Panc1 (cell line): ENCODE results near the gene FSTL4. TPM values are rescaled to one million over a fixed set of nuclear protein-coding genes. Genes with fewer than 3 reads are reported as not detected.

Experiments
- ATAC-seq: fragments of 200-7000 bp; cut with Tn5 transposase; 2 replicates; pipeline ENCODE4 v1.9.1; 2020; ENCODE audit warnings: mild to moderate bottlenecking, moderate library complexity
- BruUV-seq: library from RNA; stranded (reverse); fragments of 400-500 nt; replicated peaks from 2 replicates; lab custom pipeline; 2021; lab: Mats Ljungman, UMichigan
- CTCF ChIA-PET: fragments of 300-600 bp; sonication (Branson Sonifier 250); formaldehyde crosslinking; loops from one replicate; lab custom pipeline; 2022; ENCODE audit warnings: antibody characterized with exemption; lab: Charles Lee
- POLR2A ChIA-PET: fragments of 300-600 bp; sonication (Branson Sonifier 250); formaldehyde crosslinking; loops from one replicate; lab custom pipeline; 2022; ENCODE audit warnings: antibody characterized with exemption; lab: Charles Lee
- DNase-seq: peaks from one replicate; pipeline ENCODE4 v3.0.0-alpha.2; 2010; ENCODE audit warnings: low read depth, low spot score
- H3K27ac ChIP-seq: 2 replicates; pipeline ENCODE4 v1.5.1; 2011; ENCODE audit warnings: mild to moderate bottlenecking, low read length, inconsistent platforms
- H3K27me3 ChIP-seq: fragments of 200-500 bp; sonication (Bioruptor generic); 2 replicates; pipeline ENCODE4 v1.6.0; 2014; ENCODE audit warnings: low read length, inconsistent platforms; ENCODE audit not compliant: control insufficient read depth, insufficient read depth
- H3K36me3 ChIP-seq: fragments of 200-500 bp; sonication (Bioruptor generic); 2 replicates; pipeline ENCODE4 v1.5.1; 2014; ENCODE audit warnings: inconsistent platforms, mild to moderate bottlenecking, low read length, moderate library complexity; ENCODE audit not compliant: control insufficient read depth, insufficient read depth
- H3K4me1 ChIP-seq: 2 replicates; pipeline ENCODE4 v1.5.1; 2011; ENCODE audit warnings: inconsistent platforms, mild to moderate bottlenecking, low read length, moderate library complexity; ENCODE audit not compliant: control insufficient read depth, insufficient read depth
- H3K4me3 ChIP-seq, 2 experiments: 2 replicates each; pipeline ENCODE4 v1.5.1; 2011 to 2012; ENCODE audit warnings: low read depth in 2 of 2, low read length in 2 of 2, mild to moderate bottlenecking in 2 of 2, inconsistent platforms in 1 of 2, moderate library complexity in 1 of 2
- H3K9me3 ChIP-seq: fragments of 200-500 bp; sonication (Bioruptor generic); 2 replicates; pipeline ENCODE4 v1.5.1; 2014; ENCODE audit warnings: low read depth, mild to moderate bottlenecking, inconsistent platforms, low read length, moderate library complexity; ENCODE audit not compliant: control insufficient read depth, insufficient read depth
- CTCF ChIP-seq: fragments of 450-650 bp; IDR thresholded peaks from 2 replicates; pipeline ENCODE4 v1.5.1; 2017; ENCODE audit warnings: mild to moderate bottlenecking
- POLR2AphosphoS5 ChIP-seq: IDR thresholded peaks from 2 replicates; pipeline ENCODE4 v1.6.1; 2012; ENCODE audit warnings: mild to moderate bottlenecking, low read depth, low read length, moderate library complexity
- SIN3A ChIP-seq: IDR thresholded peaks from 2 replicates; pipeline ENCODE4 v1.6.1; 2012; ENCODE audit warnings: low read depth, mild to moderate bottlenecking, low read length, moderate library complexity, borderline replicate concordance; ENCODE audit not compliant: insufficient read depth
- TCF7L2 ChIP-seq: IDR thresholded peaks from 2 replicates; pipeline ENCODE4 v1.6.1; 2011; ENCODE audit warnings: mild to moderate bottlenecking, low read depth, low read length, inconsistent platforms
- in situ Hi-C: cut with HindIII; loops from 2 replicates; pipeline ENCODE4 v1.10.0; 2016; ENCODE audit warnings: low sequenced_read_pairs, low pct_unique_long_range_greater_than_20kb
- intact Hi-C: fragments of 100-400 bp; cut with micrococcal nuclease; formaldehyde crosslinking; loops from one replicate; pipeline ENCODE4 v1.10.0; 2022; ENCODE audit not compliant: unreplicated experiment
- total RNA-seq: library from RNA; stranded (reverse); gene quantifications from one replicate; pipeline ENCODE4 v1.2.1, GENCODE V29; 2021; ENCODE audit not compliant: unreplicated experiment
- TF ChIP-seq, protein P1 (sequence below), 2 experiments: IDR thresholded peaks; 2 replicates each; pipeline ENCODE4 v1.6.1; 2011 to 2012; ENCODE audit warnings: low read depth in 2 of 2, control low read depth in 1 of 2, low read length in 1 of 2, mild to moderate bottlenecking in 1 of 2, moderate library complexity in 1 of 2; ENCODE audit not compliant: insufficient read depth in 1 of 2

The FSTL4 gene
- total RNA-seq, 1 experiment from 2014 or later, result 0.18 TPM

GRCh38 chr5:133195250-133195649 lies 417.1 kb downstream of the FSTL4 start:
- H3K4me1 ChIP-seq, result no peaks in the 10 kb centered on the region
- H3K9me3 ChIP-seq, result no peaks in the 10 kb centered on the region
- CTCF ChIA-PET, result no interaction called here
- H3K36me3 ChIP-seq, result no peaks in the 10 kb centered on the region
- no TSS peak for BruUV-seq
- H3K4me3 ChIP-seq, result no peak overlapping the region
- ATAC-seq, result no peak
- POLR2A ChIA-PET, result no interaction called here
- H3K27ac ChIP-seq, result no peak overlapping the region
- DNase-seq, result no peak
- TF ChIP-seq CTCF (no peak), POLR2AphosphoS5 (no peak), SIN3A (no peak), TCF7L2 (no peak)
- TF ChIP-seq, protein P1, sequence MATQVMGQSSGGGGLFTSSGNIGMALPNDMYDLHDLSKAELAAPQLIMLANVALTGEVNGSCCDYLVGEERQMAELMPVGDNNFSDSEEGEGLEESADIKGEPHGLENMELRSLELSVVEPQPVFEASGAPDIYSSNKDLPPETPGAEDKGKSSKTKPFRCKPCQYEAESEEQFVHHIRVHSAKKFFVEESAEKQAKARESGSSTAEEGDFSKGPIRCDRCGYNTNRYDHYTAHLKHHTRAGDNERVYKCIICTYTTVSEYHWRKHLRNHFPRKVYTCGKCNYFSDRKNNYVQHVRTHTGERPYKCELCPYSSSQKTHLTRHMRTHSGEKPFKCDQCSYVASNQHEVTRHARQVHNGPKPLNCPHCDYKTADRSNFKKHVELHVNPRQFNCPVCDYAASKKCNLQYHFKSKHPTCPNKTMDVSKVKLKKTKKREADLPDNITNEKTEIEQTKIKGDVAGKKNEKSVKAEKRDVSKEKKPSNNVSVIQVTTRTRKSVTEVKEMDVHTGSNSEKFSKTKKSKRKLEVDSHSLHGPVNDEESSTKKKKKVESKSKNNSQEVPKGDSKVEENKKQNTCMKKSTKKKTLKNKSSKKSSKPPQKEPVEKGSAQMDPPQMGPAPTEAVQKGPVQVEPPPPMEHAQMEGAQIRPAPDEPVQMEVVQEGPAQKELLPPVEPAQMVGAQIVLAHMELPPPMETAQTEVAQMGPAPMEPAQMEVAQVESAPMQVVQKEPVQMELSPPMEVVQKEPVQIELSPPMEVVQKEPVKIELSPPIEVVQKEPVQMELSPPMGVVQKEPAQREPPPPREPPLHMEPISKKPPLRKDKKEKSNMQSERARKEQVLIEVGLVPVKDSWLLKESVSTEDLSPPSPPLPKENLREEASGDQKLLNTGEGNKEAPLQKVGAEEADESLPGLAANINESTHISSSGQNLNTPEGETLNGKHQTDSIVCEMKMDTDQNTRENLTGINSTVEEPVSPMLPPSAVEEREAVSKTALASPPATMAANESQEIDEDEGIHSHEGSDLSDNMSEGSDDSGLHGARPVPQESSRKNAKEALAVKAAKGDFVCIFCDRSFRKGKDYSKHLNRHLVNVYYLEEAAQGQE (IDR thresholded peaks at IDR 0.05; ENCODE audit: insufficient read depth in 1 of 2, low read depth in 2 of 2, low read length in 1 of 2), result no peak
- in situ Hi-C loops (no loop called here), intact Hi-C loops (no loop called here)
- no peaks in the 10 kb centered on the region; the same call in 1 of the 2 replicates for H3K27me3 ChIP-seq

DNA sequence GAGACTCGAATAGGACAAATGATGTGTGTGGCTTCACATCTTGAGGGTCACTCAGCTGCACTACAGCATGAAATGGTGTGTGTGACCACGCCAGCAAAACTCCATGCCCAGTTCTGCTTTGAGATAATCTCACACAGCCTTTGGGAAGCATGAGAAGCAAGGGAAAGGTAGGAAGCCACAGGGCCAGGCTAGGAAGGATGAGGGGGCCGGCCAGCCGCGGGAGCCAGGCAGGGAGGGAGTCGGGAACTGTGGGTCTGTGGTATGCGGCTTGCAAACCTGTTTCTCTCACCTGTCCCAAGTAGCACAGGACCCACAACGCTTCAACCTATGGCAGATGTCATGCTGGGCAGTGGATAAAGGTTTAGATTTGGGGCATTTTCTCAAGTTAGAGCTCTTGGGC lies 418.5 kb downstream of the FSTL4 start:
- intact Hi-C loops (no loop called here), in situ Hi-C loops (no loop called here)
- TF ChIP-seq TCF7L2, result no peak
- TF ChIP-seq CTCF, result no peak
- TF ChIP-seq SIN3A, result no peak
- TF ChIP-seq, protein P1 (IDR thresholded peaks at IDR 0.05; ENCODE audit: insufficient read depth in 1 of 2, low read depth in 2 of 2, low read length in 1 of 2), result no peak
- TF ChIP-seq POLR2AphosphoS5, result no peak
- BruUV-seq, result no TSS peak
- DNase-seq (no peak), ATAC-seq (no peak)
- ChIA-PET CTCF (no interaction called here), POLR2A (no interaction called here)
- Histone ChIP-seq H3K4me1 (no peaks in the 10 kb centered on the region), H3K4me3 (no peak overlapping the region), H3K27me3 (no peaks in the 10 kb centered on the region), H3K36me3 (no peaks in the 10 kb centered on the region), H3K27ac (no peak overlapping the region), H3K9me3 (no peaks in the 10 kb centered on the region)
